Mammary epithelial cell (primary cell): ENCODE data around the gene USP19.

Experiments used
- EZH2 ChIP-seq: IDR thresholded peaks from 2 replicates; pipeline ENCODE4 v1.6.1; 2012; ENCODE audit warnings: low read length, inconsistent platforms, borderline replicate concordance
- TF ChIP-seq, protein P1 (sequence below), 2 donors: IDR thresholded peaks in 1 of 2; conservative IDR thresholded peaks in 1 of 2; 2 replicates each; pipeline ENCODE4 v1.5.1; 2011 to 2012; ENCODE audit warnings: inconsistent platforms in 2 of 2, low read length in 2 of 2, mild to moderate bottlenecking in 2 of 2, control low read depth in 1 of 2, low read depth in 1 of 2; ENCODE audit not compliant: insufficient read depth in 1 of 2; ENCODE audit errors: extremely low read depth in 1 of 2

DNA sequence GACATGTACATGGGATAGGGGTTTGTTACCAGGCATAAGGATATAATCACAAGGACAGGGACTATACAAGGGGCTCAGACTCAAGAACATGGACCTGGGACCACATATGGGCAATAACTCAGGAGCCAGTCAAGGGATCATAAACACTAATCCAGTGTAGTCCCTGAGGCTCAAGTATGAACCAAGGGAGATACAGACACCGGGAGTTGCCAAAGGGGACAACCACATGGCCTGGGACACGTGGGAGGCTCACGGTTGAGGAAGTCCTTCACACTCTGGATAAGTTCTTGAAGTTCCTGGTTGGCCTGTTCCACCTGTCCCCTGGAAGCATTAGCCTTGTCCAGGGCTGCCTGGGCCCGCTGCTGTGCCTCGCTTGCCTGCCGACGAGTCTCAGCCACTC lies 1.8 kb upstream of the USP19 start:
- TF ChIP-seq, protein P1, sequence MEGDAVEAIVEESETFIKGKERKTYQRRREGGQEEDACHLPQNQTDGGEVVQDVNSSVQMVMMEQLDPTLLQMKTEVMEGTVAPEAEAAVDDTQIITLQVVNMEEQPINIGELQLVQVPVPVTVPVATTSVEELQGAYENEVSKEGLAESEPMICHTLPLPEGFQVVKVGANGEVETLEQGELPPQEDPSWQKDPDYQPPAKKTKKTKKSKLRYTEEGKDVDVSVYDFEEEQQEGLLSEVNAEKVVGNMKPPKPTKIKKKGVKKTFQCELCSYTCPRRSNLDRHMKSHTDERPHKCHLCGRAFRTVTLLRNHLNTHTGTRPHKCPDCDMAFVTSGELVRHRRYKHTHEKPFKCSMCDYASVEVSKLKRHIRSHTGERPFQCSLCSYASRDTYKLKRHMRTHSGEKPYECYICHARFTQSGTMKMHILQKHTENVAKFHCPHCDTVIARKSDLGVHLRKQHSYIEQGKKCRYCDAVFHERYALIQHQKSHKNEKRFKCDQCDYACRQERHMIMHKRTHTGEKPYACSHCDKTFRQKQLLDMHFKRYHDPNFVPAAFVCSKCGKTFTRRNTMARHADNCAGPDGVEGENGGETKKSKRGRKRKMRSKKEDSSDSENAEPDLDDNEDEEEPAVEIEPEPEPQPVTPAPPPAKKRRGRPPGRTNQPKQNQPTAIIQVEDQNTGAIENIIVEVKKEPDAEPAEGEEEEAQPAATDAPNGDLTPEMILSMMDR (conservative IDR thresholded peaks at IDR 0.05 in 1 of 2, IDR thresholded peaks at IDR 0.05 in 1 of 2; ENCODE audit: extremely low read depth in 1 of 2, insufficient read depth in 1 of 2, low read depth in 1 of 2, low read length in 2 of 2): no peak
- TF ChIP-seq EZH2: no peak
